HepG2 (cell line): Measurements from ENCODE around the gene GALR3. TPM values are rescaled to one million over a fixed set of nuclear protein-coding genes. Genes with fewer than 3 reads are reported as not detected.

Source experiments
- ARID5B ChIP-seq: IDR thresholded peaks from 2 replicates; pipeline ENCODE4 v1.4.0; 2020; ENCODE audit warnings: mild to moderate bottlenecking, missing genetic modification reagents
- DBP ChIP-seq: sonication (generic); formaldehyde crosslinking; IDR thresholded peaks from 2 replicates; pipeline ENCODE4 v1.4.0; 2020; ENCODE audit warnings: missing genetic modification reagents; ENCODE audit errors: not compliant biosample characterization
- GMEB1 ChIP-seq: sonication (generic); formaldehyde crosslinking; IDR thresholded peaks from 2 replicates; pipeline ENCODE4 v1.5.1; 2020; ENCODE audit warnings: missing genetic modification reagents, mild to moderate bottlenecking, borderline replicate concordance
- HBP1 ChIP-seq: IDR thresholded peaks from 2 replicates; pipeline ENCODE4 v1.6.1; 2016; ENCODE audit warnings: low read depth, control low read depth
- LCORL ChIP-seq, 2 experiments: fragments of 450-650 bp in 1 of 2; sonication (generic) in 1 of 2; formaldehyde crosslinking in 1 of 2; IDR thresholded peaks; 2 replicates each; pipeline versions ENCODE4 v1.5.0 to v1.6.1; 2017 to 2020; ENCODE audit warnings: antibody characterized with exemption in 1 of 2, missing genetic modification reagents in 1 of 2
- RXRB ChIP-seq: IDR thresholded peaks from 2 replicates; pipeline ENCODE4 v1.6.1; 2016; ENCODE audit warnings: borderline replicate concordance, missing genetic modification reagents, missing compliant biosample characterization
- SUZ12 ChIP-seq: fragments of 150-350 bp; IDR thresholded peaks from 2 replicates; pipeline ENCODE4 v1.6.1; 2014; ENCODE audit warnings: low read depth, low read length
- UBTF ChIP-seq: sonication (generic); formaldehyde crosslinking; IDR thresholded peaks from 2 replicates; pipeline ENCODE4 v1.4.0; 2020; ENCODE audit warnings: mild to moderate bottlenecking, missing genetic modification reagents
- ZFP82 ChIP-seq: sonication (generic); formaldehyde crosslinking; IDR thresholded peaks from 2 replicates; pipeline ENCODE4 v1.5.1; 2020; ENCODE audit warnings: mild to moderate bottlenecking, missing genetic modification reagents, borderline replicate concordance
- ZNF253 ChIP-seq: sonication (generic); formaldehyde crosslinking; IDR thresholded peaks from 2 replicates; pipeline ENCODE4 v1.8.0; 2022; ENCODE audit warnings: mild to moderate bottlenecking, missing genetic modification reagents, borderline replicate concordance
- ZNF572 ChIP-seq: sonication (generic); formaldehyde crosslinking; IDR thresholded peaks from 2 replicates; pipeline ENCODE4 v1.5.1; 2020; ENCODE audit warnings: mild to moderate bottlenecking, missing genetic modification reagents
- polyA plus RNA-seq, 8 experiments: library from polyadenylated mRNA; depleted of rRNA in 3 of 8; stranded (reverse) in 7 of 8; unstranded in 1 of 8; fragments of >200 nt; fragmentation: Illumina TruSeq in 4 of 8; extraction: Trizol in 4 of 8; gene quantifications; 2 replicates each; pipeline versions ENCODE4 v1.2.1 to v1.2.3, GENCODE V29; 2011 to 2016; ENCODE audit warnings: low read depth in 4 of 8, missing spikeins in 1 of 8, mixed read lengths in 1 of 8; ENCODE audit not compliant: insufficient read depth in 1 of 8
- total RNA-seq, 5 experiments: library from RNA; depleted of rRNA; stranded (reverse); fragments of >200 nt; fragmentation: Illumina TruSeq; extraction: Trizol; gene quantifications; 2 replicates each; pipeline ENCODE4 v1.2.3, GENCODE V29; 2016; ENCODE audit warnings: low read depth in 1 of 5
- TF ChIP-seq, protein P1 (sequence below): sonication (generic); formaldehyde crosslinking; IDR thresholded peaks from 2 replicates; pipeline ENCODE4 v1.9.0; 2021; ENCODE audit warnings: missing genetic modification reagents, borderline replicate concordance

GALR3 gene
- total and polyA plus RNA-seq, 2 of the 13 experiments (the other 11 are each of a cell fraction or from before 2014, with no cell fraction given), result 0.13 TPM; not detected in 1

GRCh38 chr22:37817705-37818408, 5.3 kb upstream of the GALR3 start (continued):
- TF ChIP-seq GMEB1 (CRISPR knock-in tag), result peak; percentile 48; the same call in 1 of the 2 replicates
- TF ChIP-seq ZNF572 (CRISPR knock-in tag), result peak; percentile 67; the same call in 1 of the 2 replicates
- TF ChIP-seq LCORL (IDR thresholded peaks at IDR 0.05), result no peak
- TF ChIP-seq LCORL (CRISPR knock-in tag; IDR thresholded peaks at IDR 0.05), result peak; percentile 95
- TF ChIP-seq RXRB (CRISPR knock-in tag), result peak; percentile 77
- TF ChIP-seq UBTF (CRISPR knock-in tag), result peak; percentile 85
- TF ChIP-seq HBP1 (CRISPR knock-in tag), result no peak
- no peak for TF ChIP-seq DBP (CRISPR knock-in tag)
- TF ChIP-seq SUZ12, result no peak
- TF ChIP-seq ARID5B (CRISPR knock-in tag), result peak; percentile 77
- TF ChIP-seq, protein P1, sequence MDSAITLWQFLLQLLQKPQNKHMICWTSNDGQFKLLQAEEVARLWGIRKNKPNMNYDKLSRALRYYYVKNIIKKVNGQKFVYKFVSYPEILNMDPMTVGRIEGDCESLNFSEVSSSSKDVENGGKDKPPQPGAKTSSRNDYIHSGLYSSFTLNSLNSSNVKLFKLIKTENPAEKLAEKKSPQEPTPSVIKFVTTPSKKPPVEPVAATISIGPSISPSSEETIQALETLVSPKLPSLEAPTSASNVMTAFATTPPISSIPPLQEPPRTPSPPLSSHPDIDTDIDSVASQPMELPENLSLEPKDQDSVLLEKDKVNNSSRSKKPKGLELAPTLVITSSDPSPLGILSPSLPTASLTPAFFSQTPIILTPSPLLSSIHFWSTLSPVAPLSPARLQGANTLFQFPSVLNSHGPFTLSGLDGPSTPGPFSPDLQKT, result no peak
- 0 out of 2 replicates have a peak, but pooled peaks have one; percentile 57 for TF ChIP-seq ZNF253 (CRISPR knock-in tag)
- peak; percentile 46; the same call in 1 of the 2 replicates for TF ChIP-seq ZFP82 (CRISPR knock-in tag)
